ENCODE results near the gene C2CD4C.
A peak's percentile ranks its signal among the peaks of the same experiment; 100 is the strongest.

The C2CD4C gene

GRCh38 chr19:410243-410781, 1.4 kb upstream of the C2CD4C start:
- DNase-seq (ENCODE audit: low spot score), result peak; percentile 47
- Histone ChIP-seq H3K9me3 (ENCODE audit: severe bottlenecking) (no peaks in the 10 kb centered on the region), H3K27me3 (ENCODE audit: insufficient read depth, poor library complexity, severe bottlenecking) (peaks cover 13% of the 10 kb centered on the region), H3K4me1 (ENCODE audit: insufficient read depth, poor library complexity, severe bottlenecking) (no peaks in the 10 kb centered on the region), H3K4me3 (ENCODE audit: severe bottlenecking) (no peak overlapping the region), H3K36me3 (ENCODE audit: low read depth) (no peaks in the 10 kb centered on the region), H3K27ac (ENCODE audit: poor library complexity, severe bottlenecking) (no peak overlapping the region)
- TF ChIP-seq, protein P1, sequence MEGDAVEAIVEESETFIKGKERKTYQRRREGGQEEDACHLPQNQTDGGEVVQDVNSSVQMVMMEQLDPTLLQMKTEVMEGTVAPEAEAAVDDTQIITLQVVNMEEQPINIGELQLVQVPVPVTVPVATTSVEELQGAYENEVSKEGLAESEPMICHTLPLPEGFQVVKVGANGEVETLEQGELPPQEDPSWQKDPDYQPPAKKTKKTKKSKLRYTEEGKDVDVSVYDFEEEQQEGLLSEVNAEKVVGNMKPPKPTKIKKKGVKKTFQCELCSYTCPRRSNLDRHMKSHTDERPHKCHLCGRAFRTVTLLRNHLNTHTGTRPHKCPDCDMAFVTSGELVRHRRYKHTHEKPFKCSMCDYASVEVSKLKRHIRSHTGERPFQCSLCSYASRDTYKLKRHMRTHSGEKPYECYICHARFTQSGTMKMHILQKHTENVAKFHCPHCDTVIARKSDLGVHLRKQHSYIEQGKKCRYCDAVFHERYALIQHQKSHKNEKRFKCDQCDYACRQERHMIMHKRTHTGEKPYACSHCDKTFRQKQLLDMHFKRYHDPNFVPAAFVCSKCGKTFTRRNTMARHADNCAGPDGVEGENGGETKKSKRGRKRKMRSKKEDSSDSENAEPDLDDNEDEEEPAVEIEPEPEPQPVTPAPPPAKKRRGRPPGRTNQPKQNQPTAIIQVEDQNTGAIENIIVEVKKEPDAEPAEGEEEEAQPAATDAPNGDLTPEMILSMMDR (IDR thresholded peaks at IDR 0.05; ENCODE audit: poor library complexity, severe bottlenecking), result no peak
- ATAC-seq (ENCODE audit: low read depth), result no peak

DNA sequence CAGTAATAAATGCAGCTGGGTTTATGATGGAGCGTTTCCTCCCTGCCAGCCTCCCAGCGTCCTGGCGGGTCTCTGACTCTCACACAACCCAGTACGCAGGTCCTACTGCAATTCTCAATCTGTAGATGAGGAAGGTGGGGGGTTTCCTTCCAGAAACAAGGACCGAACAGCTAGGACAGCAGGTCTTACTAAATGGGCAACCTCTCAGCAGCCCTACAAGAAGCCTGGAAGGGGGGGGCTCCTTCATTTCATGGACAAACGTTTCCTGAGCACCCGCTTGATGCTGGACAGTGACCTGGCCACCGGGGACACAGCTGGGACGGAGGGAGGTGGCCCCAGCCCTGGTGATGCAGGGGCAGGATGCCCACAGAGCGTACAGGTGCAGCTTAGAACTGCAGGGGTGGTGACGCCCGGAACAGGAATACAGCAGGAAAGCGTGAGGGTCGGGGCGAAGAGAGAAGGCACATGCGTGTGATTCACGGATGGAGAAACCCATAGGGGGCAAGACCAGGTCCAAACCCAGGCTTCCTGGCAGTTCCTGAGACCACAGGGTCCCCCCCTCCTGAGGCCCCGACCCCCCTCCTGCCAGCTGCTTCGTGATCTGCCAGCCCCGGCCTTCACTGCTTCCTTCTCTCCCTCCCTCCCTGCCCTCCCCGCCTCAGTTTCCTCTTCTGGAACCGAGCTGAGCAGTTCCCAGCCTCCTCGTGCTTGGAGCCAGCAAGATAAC, 732 bp upstream of the C2CD4C start:
- Histone ChIP-seq H3K4me1 (ENCODE audit: insufficient read depth, poor library complexity, severe bottlenecking) (no peaks in the 10 kb centered on the region), H3K27ac (ENCODE audit: poor library complexity, severe bottlenecking) (no peak overlapping the region), H3K27me3 (ENCODE audit: insufficient read depth, poor library complexity, severe bottlenecking) (peaks cover 13% of the 10 kb centered on the region), H3K4me3 (ENCODE audit: severe bottlenecking) (peak overlapping the region; percentile 33), H3K9me3 (ENCODE audit: severe bottlenecking) (no peaks in the 10 kb centered on the region), H3K36me3 (ENCODE audit: low read depth) (no peaks in the 10 kb centered on the region)
- DNase-seq (ENCODE audit: low spot score) (peak; percentile 40), ATAC-seq (ENCODE audit: low read depth) (no peak)
- TF ChIP-seq, protein P1 (IDR thresholded peaks at IDR 0.05; ENCODE audit: poor library complexity, severe bottlenecking), result no peak

DNA sequence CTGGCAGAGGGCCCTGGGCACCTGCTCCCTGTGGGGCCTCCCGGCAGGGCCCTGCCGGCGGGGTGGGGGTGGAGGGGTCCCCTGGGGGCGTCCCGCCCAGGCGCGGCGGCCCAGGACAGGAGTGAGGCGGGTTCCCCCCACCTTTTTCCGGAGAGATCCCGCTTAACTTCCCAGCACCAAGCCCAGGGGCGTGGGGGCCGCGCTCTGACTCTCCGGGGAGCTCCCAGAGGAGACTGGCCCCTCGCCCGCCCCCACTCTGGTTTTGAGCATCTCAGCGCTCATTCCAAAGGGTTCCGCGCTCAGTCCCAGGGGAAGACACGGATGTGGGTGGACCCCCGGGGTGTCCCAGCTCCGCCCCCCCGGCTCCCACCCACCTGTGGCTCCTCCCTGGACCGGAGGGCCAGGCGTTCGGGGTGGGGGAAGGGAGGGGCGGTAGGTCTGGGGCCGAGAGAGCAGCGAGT, 476 bp downstream of the C2CD4C start:
- no peaks in the 10 kb centered on the region for H3K9me3 ChIP-seq (ENCODE audit: severe bottlenecking)
- peak overlapping the region; percentile 33 for H3K4me3 ChIP-seq (ENCODE audit: severe bottlenecking)
- H3K4me1 ChIP-seq (ENCODE audit: insufficient read depth, poor library complexity, severe bottlenecking), result no peaks in the 10 kb centered on the region
- ATAC-seq (ENCODE audit: low read depth), result no peak
- H3K36me3 ChIP-seq (ENCODE audit: low read depth), result no peaks in the 10 kb centered on the region
- TF ChIP-seq, protein P1 (IDR thresholded peaks at IDR 0.05; ENCODE audit: poor library complexity, severe bottlenecking), result no peak
- no peak overlapping the region for H3K27ac ChIP-seq (ENCODE audit: poor library complexity, severe bottlenecking)
- peak; percentile 43 for DNase-seq (ENCODE audit: low spot score)
- H3K27me3 ChIP-seq (ENCODE audit: insufficient read depth, poor library complexity, severe bottlenecking), result peaks cover 13% of the 10 kb centered on the region

GRCh38 chr19:407511-408440, 1.2 kb downstream of the C2CD4C start:
- no peak for DNase-seq (ENCODE audit: low spot score)
- H3K36me3 ChIP-seq (ENCODE audit: low read depth), result no peaks in the 10 kb centered on the region
- no peak overlapping the region for H3K4me3 ChIP-seq (ENCODE audit: severe bottlenecking)
- no peak overlapping the region for H3K27ac ChIP-seq (ENCODE audit: poor library complexity, severe bottlenecking)
- TF ChIP-seq, protein P1 (IDR thresholded peaks at IDR 0.05; ENCODE audit: poor library complexity, severe bottlenecking), result no peak
- H3K4me1 ChIP-seq (ENCODE audit: insufficient read depth, poor library complexity, severe bottlenecking), result no peaks in the 10 kb centered on the region
- H3K9me3 ChIP-seq (ENCODE audit: severe bottlenecking), result no peaks in the 10 kb centered on the region
- no peak for ATAC-seq (ENCODE audit: low read depth)
- H3K27me3 ChIP-seq (ENCODE audit: insufficient read depth, poor library complexity, severe bottlenecking), result peaks cover 13% of the 10 kb centered on the region
